Type B pancreatic cell (in vitro differentiated cells): ENCODE results near the gene SH2B3. TPM values are rescaled to one million over a fixed set of nuclear protein-coding genes. Genes with fewer than 3 reads are reported as not detected.

Experiments
- DNase-seq: peaks from one replicate; pipeline ENCODE4 v3.0.0; 2021; ENCODE audit warnings: mixed read lengths; ENCODE audit not compliant: unreplicated experiment; ENCODE audit errors: extremely low spot score
- H3K27ac Mint-ChIP-seq: 2 replicates; pipeline ENCODE4 v1.8.0; 2021; ENCODE audit warnings: mild to moderate bottlenecking, mixed read lengths
- H3K27me3 Mint-ChIP-seq: 2 replicates; pipeline ENCODE4 v1.8.0; 2021; ENCODE audit warnings: mixed read lengths
- H3K36me3 Mint-ChIP-seq: 2 replicates; pipeline ENCODE4 v1.8.0; 2021; ENCODE audit warnings: mixed read lengths
- H3K4me1 Mint-ChIP-seq: one replicate; pipeline ENCODE4 v1.8.0; 2021; ENCODE audit warnings: mixed read lengths; ENCODE audit not compliant: unreplicated experiment
- H3K4me3 Mint-ChIP-seq: 2 replicates; pipeline ENCODE4 v1.8.0; 2021; ENCODE audit warnings: mild to moderate bottlenecking, mixed read lengths
- H3K9me3 Mint-ChIP-seq: 2 replicates; pipeline ENCODE4 v1.8.0; 2021; ENCODE audit warnings: mixed read lengths
- CTCF ChIP-seq: fragments of 200-600 bp; sonication (generic); conservative IDR thresholded peaks from 2 replicates; pipeline ENCODE4 v1.5.0; 2021; ENCODE audit warnings: antibody characterized with exemption, mild to moderate bottlenecking
- total RNA-seq: library from RNA; stranded (reverse); gene quantifications from 2 replicates; pipeline ENCODE4 v1.2.1, GENCODE V29; 2021; ENCODE audit warnings: low replicate concordance

SH2B3 gene
- total RNA-seq, 1 donor from 2014 or later = 5.2 TPM

DNA sequence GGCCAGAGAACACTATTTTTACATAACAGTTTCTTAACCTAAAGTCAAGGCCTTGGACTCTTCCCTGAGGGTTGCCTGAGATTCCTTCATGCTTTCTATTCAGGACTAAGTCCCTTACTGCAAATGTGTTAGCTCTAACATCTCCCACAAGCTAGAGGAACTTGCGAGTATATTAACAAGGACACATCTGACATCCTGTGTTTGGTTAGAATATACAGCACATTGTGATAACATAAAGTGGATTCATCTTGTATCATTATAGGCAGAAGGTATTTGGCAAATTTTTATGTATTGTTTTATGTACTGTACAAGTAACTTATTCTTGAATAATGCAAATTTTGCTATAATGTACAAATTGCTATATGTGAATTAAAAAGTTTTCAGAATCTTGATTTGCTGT lies 45.5 kb downstream of the SH2B3 start:
- Mint-ChIP-seq H3K27ac (peak overlapping the region; percentile 0), H3K4me1 (peaks cover 15% of the 10 kb centered on the region), H3K9me3 (no peaks in the 10 kb centered on the region), H3K4me3 (no peak overlapping the region), H3K27me3 (no peaks in the 10 kb centered on the region), H3K36me3 (peaks cover 27% of the 10 kb centered on the region)
- TF ChIP-seq CTCF = no peak
- no peak for DNase-seq

DNA sequence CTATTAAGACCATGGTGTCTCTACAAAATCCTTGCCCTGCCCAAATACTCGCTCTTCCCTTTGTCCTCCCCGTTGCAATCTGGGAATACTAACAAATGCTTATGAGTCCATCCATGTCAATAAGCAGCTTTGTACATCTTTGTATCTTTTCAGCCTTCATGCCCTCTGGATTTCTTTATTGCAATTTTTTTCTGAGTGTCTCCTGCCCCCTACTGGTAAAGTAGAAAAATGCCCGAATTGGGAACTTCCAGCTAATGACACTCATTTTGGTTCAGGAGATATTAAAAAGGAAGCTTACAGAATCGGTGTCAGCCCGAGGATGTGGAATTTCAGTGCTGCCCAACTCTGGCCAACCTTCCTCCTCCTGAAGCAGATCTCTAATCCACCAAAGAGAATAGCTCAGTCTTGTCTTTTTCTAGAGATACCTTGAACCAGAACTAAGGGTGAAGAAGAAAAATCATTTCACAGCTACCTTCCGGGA lies 46.0 kb downstream of the SH2B3 start:
- peak; percentile 13 for DNase-seq
- Mint-ChIP-seq H3K27ac (peak overlapping the region; percentile 0), H3K9me3 (no peaks in the 10 kb centered on the region), H3K4me3 (no peak overlapping the region), H3K4me1 (peaks cover 11% of the 10 kb centered on the region), H3K36me3 (peaks cover 23% of the 10 kb centered on the region), H3K27me3 (no peaks in the 10 kb centered on the region)
- TF ChIP-seq CTCF = peak; percentile 95

- Mint-ChIP-seq H3K4me3 (no peak overlapping the region), H3K9me3 (no peaks in the 10 kb centered on the region), H3K27ac (no peak overlapping the region), H3K36me3 (peaks cover 26% of the 10 kb centered on the region), H3K27me3 (no peaks in the 10 kb centered on the region), H3K4me1 (peaks cover 10% of the 10 kb centered on the region)
- TF ChIP-seq CTCF = no peak
- DNase-seq = peak; percentile 56
Measured at GRCh38 chr12:111453071-111453989, 47.6 kb downstream of the SH2B3 start.

GRCh38 chr12:111454311-111454710 lies 48.6 kb downstream of the SH2B3 start:
- Mint-ChIP-seq H3K4me1 (peaks cover 6% of the 10 kb centered on the region), H3K27ac (no peak overlapping the region), H3K4me3 (no peak overlapping the region), H3K36me3 (peaks cover 23% of the 10 kb centered on the region), H3K27me3 (no peaks in the 10 kb centered on the region), H3K9me3 (no peaks in the 10 kb centered on the region)
- peak; percentile 37 for DNase-seq
- TF ChIP-seq CTCF = no peak

DNA sequence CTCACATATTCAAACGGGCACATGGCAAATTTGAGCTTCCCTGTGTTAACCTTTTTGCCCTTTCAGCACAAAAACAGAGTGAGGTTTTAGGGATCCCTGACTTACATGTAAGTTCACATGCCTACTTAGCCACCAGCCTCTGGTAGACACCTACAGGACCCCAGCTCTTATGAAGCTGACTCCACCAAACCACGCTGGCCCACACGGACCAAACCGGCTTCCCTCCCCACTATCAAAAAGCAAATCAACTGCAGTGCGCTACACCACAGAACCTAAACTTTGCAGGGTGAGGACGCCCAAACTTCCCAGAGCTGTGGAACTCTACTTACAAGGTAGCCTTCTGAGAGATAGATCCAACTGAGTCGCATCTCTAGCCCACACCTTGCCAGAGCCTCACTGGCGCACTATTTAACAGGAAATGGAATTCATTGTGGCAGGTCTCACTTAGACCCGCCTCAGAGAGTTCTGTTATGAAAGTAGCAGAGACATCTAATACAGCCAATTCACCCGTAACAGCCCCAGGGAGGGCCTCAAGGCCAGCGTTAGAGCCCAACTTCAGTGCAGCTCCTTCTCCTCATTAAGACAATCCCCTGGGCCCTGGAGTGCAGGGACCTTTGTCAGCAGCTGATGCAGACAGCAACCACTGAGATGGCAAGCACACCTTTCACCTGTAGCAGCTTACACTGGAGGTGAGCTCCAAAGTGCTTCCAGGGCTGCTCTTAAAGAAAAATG lies 49.2 kb downstream of the SH2B3 start:
- Mint-ChIP-seq H3K4me1 (peaks cover 4% of the 10 kb centered on the region), H3K4me3 (no peak overlapping the region), H3K9me3 (no peaks in the 10 kb centered on the region), H3K36me3 (peaks cover 21% of the 10 kb centered on the region), H3K27me3 (no peaks in the 10 kb centered on the region), H3K27ac (no peak overlapping the region)
- DNase-seq = peak; percentile 29
- no peak for TF ChIP-seq CTCF
